ENCODE results near the gene PRDM11. TPM values are rescaled to one million over a fixed set of nuclear protein-coding genes. Genes with fewer than 3 reads are reported as not detected.

PRDM11 gene
- total RNA-seq, 1 donor from 2014 or later, result 23.6 TPM

DNA sequence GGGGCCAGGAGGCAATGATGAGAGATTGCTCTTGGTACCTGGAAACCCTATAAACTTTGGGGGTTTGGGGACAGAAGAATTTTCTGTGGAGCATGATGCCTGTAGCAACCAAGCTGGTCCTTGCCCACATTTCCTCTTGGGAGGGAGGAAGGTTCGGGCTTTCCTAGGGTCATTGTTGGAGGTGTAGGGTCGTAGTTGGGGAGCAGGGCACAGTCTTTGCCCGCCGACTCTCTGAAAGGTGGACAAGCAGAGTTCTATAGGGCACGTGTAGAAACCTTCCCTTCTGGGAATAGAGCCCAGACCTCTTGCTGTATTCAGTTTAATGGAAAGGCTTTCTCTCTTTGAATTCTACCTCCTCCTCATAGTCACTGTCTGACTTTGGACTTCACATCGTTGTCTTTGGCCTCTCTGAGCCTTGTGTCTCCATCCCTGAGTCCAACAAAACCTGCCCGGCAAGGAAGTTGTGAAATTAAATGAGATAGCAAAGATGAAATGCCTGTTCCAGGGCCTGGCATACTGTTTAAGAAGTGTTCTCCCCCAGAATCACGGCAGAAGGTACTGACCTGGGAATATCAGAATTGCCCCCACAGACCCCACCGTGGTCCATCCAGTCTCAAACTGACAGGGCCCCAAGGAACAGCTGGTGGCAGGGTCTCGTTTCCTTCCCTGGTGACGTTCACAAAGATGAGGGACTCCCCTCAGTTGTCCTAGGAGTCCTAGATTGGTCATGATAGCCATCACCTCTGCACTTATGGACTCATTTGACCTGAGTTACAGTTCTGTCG is 1.6 kb downstream of the PRDM11 start:
- ChIA-PET POLR2A (no interaction called here), CTCF (no interaction called here)
- peak overlapping the region; percentile 87 for H3K4me3 Mint-ChIP-seq
- no peaks in the 10 kb centered on the region for H3K36me3 Mint-ChIP-seq (ENCODE audit: low read depth)
- no peaks in the 10 kb centered on the region for H3K9me3 Mint-ChIP-seq
- H3K27me3 Mint-ChIP-seq, result peaks cover 5% of the 10 kb centered on the region
- H3K27ac Mint-ChIP-seq, result peak overlapping the region; percentile 57
- peaks cover 33% of the 10 kb centered on the region for H3K4me1 Mint-ChIP-seq
- DNase-seq, result no peak
- TF ChIP-seq, protein P1, sequence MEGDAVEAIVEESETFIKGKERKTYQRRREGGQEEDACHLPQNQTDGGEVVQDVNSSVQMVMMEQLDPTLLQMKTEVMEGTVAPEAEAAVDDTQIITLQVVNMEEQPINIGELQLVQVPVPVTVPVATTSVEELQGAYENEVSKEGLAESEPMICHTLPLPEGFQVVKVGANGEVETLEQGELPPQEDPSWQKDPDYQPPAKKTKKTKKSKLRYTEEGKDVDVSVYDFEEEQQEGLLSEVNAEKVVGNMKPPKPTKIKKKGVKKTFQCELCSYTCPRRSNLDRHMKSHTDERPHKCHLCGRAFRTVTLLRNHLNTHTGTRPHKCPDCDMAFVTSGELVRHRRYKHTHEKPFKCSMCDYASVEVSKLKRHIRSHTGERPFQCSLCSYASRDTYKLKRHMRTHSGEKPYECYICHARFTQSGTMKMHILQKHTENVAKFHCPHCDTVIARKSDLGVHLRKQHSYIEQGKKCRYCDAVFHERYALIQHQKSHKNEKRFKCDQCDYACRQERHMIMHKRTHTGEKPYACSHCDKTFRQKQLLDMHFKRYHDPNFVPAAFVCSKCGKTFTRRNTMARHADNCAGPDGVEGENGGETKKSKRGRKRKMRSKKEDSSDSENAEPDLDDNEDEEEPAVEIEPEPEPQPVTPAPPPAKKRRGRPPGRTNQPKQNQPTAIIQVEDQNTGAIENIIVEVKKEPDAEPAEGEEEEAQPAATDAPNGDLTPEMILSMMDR (IDR thresholded peaks at IDR 0.05), result no peak
- no peak for ATAC-seq (ENCODE audit: low read depth)
- intact Hi-C loops (cut with micrococcal nuclease), result loop anchor here (1.0 to 10.0 kb wide), 8 partner anchors 33 to 657 kb away; partner anchors contain the start of genes SLC35C1 and TSPAN18

DNA sequence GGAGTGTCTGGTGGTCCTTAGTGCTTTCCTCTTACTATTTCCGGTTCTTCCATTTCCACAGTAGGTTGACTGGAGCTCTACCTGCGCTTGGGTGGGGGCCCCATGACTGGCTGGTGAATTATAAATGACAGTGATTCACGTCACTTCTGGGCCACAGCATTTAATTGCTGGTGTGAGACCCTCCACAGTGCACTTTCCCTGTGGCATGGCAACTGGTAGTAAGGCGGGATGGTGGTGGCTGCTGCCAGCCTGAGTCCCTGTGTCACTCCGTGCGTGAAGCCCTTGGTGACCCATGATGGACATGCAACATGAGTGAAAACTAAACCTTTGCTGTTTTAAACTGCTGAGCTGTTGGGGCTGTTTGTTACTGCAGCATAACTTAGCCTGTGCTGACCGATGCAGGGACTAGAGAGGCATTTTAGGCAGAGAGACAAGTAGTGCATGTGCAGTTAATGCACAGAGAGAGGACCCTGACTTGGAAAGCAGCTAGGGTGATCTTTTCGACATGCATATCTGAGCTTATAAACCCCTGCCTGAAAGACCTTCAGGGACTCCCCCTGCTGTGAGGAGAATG is 3.1 kb downstream of the PRDM11 start:
- no peaks in the 10 kb centered on the region for H3K36me3 Mint-ChIP-seq (ENCODE audit: low read depth)
- H3K27me3 Mint-ChIP-seq, result no peaks in the 10 kb centered on the region
- POLR2A ChIA-PET, result no interaction called here
- DNase-seq (no peak), ATAC-seq (ENCODE audit: low read depth) (no peak)
- intact Hi-C loops (cut with micrococcal nuclease), result loop anchor here (10.0 kb wide), 1 partner anchor 655 kb away; the partner anchor contains the start of gene SLC35C1
- H3K4me3 Mint-ChIP-seq, result no peak overlapping the region
- CTCF ChIA-PET, result no interaction called here
- H3K27ac Mint-ChIP-seq, result no peak overlapping the region
- H3K4me1 Mint-ChIP-seq, result peaks cover 33% of the 10 kb centered on the region
- TF ChIP-seq, protein P1 (IDR thresholded peaks at IDR 0.05), result no peak
- H3K9me3 Mint-ChIP-seq, result no peaks in the 10 kb centered on the region

DNA sequence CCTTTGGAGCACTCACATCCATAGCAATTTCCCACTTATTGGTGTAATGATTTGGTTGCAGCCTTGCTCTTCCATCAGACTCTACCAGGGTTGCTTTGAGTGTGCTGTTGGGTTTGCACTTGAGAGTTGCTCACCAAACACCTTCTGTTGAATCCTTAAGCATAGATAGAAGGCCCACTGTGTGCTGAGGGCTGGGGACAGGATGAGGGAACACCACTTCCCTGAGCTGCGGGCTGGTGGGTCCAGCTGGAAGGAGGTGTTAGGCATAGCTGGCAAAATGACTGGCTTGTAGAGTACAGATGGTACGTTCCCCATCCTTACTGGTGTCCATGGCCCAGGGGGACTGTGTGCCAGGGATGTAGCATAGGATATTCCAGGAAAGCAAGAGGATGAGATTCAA is 3.9 kb downstream of the PRDM11 start:
- ChIA-PET CTCF (no interaction called here), POLR2A (interaction anchor here (0.6 kb wide), 1 partner anchor 1681 kb away, joined by 4 read pairs; no protein-coding TSS in a partner anchor)
- H3K36me3 Mint-ChIP-seq (ENCODE audit: low read depth), result no peaks in the 10 kb centered on the region
- ATAC-seq (ENCODE audit: low read depth), result no peak
- intact Hi-C loops (cut with micrococcal nuclease), result no loop called here
- H3K4me3 Mint-ChIP-seq, result no peak overlapping the region
- peaks cover 35% of the 10 kb centered on the region for H3K4me1 Mint-ChIP-seq
- H3K27me3 Mint-ChIP-seq, result no peaks in the 10 kb centered on the region
- no peak for DNase-seq
- H3K27ac Mint-ChIP-seq, result no peak overlapping the region
- TF ChIP-seq, protein P1 (IDR thresholded peaks at IDR 0.05), result no peak
- no peaks in the 10 kb centered on the region for H3K9me3 Mint-ChIP-seq

DNA sequence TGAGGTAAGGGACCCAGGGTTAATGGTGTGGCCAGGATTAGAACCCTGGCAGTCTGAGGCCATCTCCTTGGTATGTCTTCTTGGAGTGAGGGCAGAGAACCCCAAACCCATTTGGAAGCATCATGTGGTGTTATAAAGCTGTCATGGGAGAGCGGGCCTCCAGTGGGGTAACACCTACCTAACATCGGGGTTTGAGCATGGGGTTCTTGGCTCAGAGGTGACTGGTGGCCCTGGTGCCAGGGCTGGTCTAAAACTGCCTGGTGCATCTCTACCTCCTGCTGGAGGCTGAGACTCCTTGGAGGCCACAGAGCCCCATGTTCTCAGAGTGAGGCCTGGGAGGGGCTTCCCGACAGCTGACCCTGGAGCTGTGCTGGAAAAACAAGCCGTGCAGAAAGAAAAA is 4.5 kb downstream of the PRDM11 start:
- TF ChIP-seq, protein P1 (IDR thresholded peaks at IDR 0.05), result no peak
- intact Hi-C loops (cut with micrococcal nuclease), result no loop called here
- DNase-seq (no peak), ATAC-seq (ENCODE audit: low read depth) (no peak)
- Mint-ChIP-seq H3K36me3 (ENCODE audit: low read depth) (no peaks in the 10 kb centered on the region), H3K27ac (no peak overlapping the region), H3K4me1 (peaks cover 29% of the 10 kb centered on the region), H3K27me3 (no peaks in the 10 kb centered on the region), H3K9me3 (no peaks in the 10 kb centered on the region), H3K4me3 (no peak overlapping the region)
- POLR2A ChIA-PET, result interaction anchor here (0.6 kb wide), 1 partner anchor 1681 kb away, joined by 4 read pairs; no protein-coding TSS in a partner anchor
- CTCF ChIA-PET, result no interaction called here

DNA sequence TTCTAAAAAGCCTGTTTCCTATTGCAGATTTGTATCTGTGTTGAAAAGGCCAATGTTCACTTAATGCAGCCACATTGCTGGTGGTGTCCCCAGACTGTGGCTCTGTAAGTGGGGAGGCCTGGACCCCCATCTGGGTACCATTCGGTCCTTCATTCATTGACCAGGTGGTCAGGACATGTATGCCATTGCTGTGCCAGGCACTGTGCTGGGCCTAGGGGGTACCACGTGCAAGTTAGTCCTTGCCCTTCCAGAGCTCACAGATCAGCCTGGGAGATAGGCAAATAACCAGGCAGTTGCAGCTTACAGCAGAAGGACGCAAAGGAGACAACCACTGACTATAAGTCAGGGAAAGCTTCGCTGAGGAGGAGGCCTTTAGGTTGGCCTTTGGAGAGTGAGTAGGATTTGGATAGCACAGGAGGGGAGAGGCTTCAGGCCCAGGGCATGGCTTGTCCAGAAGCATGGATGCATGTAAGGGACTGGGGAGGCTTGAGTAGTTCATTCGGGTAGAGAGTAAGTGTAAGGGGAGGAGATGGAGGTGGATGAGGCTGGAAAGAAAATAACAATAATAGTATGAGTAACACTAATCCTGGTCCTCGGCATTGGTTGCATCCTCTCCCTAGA is 5.0 kb downstream of the PRDM11 start:
- no peak overlapping the region for H3K27ac Mint-ChIP-seq
- CTCF ChIA-PET, result no interaction called here
- H3K36me3 Mint-ChIP-seq (ENCODE audit: low read depth), result peaks cover 2% of the 10 kb centered on the region
- ATAC-seq (ENCODE audit: low read depth) (no peak), DNase-seq (no peak)
- peaks cover 28% of the 10 kb centered on the region for H3K4me1 Mint-ChIP-seq
- no peaks in the 10 kb centered on the region for H3K9me3 Mint-ChIP-seq
- H3K27me3 Mint-ChIP-seq, result no peaks in the 10 kb centered on the region
- intact Hi-C loops (cut with micrococcal nuclease), result no loop called here
- POLR2A ChIA-PET, result no interaction called here
- TF ChIP-seq, protein P1 (IDR thresholded peaks at IDR 0.05), result no peak
- H3K4me3 Mint-ChIP-seq, result no peak overlapping the region

Measured in activated B cell treated with CpG ODN at 0.5 μM for 24 hours (primary cell).